HFFc6 (cell line): ENCODE measurements around the gene MED1. TPM values are rescaled to one million over a fixed set of nuclear protein-coding genes. Genes with fewer than 3 reads are reported as not detected.

Experiments used
- DNase-seq: peaks from one replicate; pipeline ENCODE4 v3.0.0-alpha.2; 2018
- H3K27ac Mint-ChIP-seq: 2 replicates; pipeline ENCODE4 v1.8.0; 2020; ENCODE audit warnings: mild to moderate bottlenecking, mixed read lengths
- H3K27me3 Mint-ChIP-seq: 2 replicates; pipeline ENCODE4 v1.8.0; 2021; ENCODE audit warnings: mild to moderate bottlenecking, moderate library complexity, mixed read lengths; ENCODE audit not compliant: insufficient read depth
- H3K36me3 Mint-ChIP-seq: 2 replicates; pipeline ENCODE4 v1.8.0; 2021; ENCODE audit warnings: low read depth, mixed read lengths
- H3K4me1 Mint-ChIP-seq: 2 replicates; pipeline ENCODE4 v1.8.0; 2020; ENCODE audit warnings: low read depth, mixed read lengths
- H3K4me3 Mint-ChIP-seq: 2 replicates; pipeline ENCODE4 v1.8.0; 2020; ENCODE audit warnings: mild to moderate bottlenecking, moderate library complexity, mixed read lengths
- H3K9me3 Mint-ChIP-seq: 2 replicates; pipeline ENCODE4 v1.8.0; 2020; ENCODE audit warnings: mild to moderate bottlenecking, mixed read lengths
- total RNA-seq, 6 experiments: library from RNA; stranded (reverse); fragmentation: NEBNext Ultra II Directional; extraction: Animal tissue kit (Norgen Biotek cat#: 25700); gene quantifications; 2 replicates in 1 of 6; 3 replicates in 5 of 6; pipeline ENCODE4 v1.2.3, GENCODE V29; 2021
- TF ChIP-seq, protein P1 (sequence below): fragments of 200-600 bp; sonication (generic); IDR thresholded peaks from 2 replicates; pipeline ENCODE4 v1.5.0; 2021; ENCODE audit warnings: antibody characterized with exemption, mild to moderate bottlenecking

The MED1 gene
- total RNA-seq, 6 experiments from 2014 or later: 35.7 to 40.8 (median 38.5) TPM

DNA sequence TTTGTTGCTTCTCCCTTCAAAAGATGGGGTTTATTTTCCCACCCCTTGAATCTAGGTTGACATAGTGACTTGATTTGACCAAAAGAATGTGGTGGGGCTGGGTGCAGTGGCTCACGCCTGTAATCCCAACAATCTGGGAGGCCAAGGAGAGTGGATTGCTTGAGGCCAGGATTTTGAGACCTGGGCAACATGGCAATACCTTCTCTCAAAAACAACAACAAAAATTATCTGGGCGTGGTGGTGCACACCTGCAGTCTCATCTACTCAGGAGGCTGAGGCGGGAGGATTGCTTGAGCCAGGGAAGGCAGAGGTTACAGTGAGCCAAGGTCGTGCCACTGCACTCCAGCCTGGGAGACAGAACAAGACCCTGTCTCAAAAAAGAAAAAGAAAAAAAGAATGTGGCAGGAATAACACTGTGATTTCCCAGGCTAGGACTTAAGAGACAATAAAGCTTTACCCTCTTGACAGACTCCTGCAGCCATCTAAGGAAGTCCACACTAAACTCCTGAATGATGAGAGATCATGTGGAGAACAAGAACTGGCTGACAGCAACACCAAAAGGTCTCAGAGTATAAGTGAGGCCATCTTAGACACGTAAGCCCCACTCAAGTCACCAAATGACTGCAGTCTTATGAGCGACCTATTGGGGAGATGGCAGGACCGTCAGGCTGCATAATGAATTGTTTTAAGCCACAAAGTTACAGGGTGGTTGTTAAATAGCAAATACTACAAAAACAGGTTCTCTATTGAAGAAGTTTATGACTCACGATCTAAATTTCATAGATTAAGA, 86.6 kb downstream of the MED1 start:
- no peaks in the 10 kb centered on the region for H3K36me3 Mint-ChIP-seq
- no peaks in the 10 kb centered on the region; the same call in 1 of the 2 replicates for H3K27me3 Mint-ChIP-seq
- DNase-seq: no peak
- TF ChIP-seq, protein P1, sequence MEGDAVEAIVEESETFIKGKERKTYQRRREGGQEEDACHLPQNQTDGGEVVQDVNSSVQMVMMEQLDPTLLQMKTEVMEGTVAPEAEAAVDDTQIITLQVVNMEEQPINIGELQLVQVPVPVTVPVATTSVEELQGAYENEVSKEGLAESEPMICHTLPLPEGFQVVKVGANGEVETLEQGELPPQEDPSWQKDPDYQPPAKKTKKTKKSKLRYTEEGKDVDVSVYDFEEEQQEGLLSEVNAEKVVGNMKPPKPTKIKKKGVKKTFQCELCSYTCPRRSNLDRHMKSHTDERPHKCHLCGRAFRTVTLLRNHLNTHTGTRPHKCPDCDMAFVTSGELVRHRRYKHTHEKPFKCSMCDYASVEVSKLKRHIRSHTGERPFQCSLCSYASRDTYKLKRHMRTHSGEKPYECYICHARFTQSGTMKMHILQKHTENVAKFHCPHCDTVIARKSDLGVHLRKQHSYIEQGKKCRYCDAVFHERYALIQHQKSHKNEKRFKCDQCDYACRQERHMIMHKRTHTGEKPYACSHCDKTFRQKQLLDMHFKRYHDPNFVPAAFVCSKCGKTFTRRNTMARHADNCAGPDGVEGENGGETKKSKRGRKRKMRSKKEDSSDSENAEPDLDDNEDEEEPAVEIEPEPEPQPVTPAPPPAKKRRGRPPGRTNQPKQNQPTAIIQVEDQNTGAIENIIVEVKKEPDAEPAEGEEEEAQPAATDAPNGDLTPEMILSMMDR: no peak
- H3K4me1 Mint-ChIP-seq: peaks cover 26% of the 10 kb centered on the region
- peak overlapping the region; percentile 74; the same call in 1 of the 2 replicates for H3K27ac Mint-ChIP-seq
- peak overlapping the region; percentile 76 for H3K4me3 Mint-ChIP-seq
- no peaks in the 10 kb centered on the region for H3K9me3 Mint-ChIP-seq

DNA sequence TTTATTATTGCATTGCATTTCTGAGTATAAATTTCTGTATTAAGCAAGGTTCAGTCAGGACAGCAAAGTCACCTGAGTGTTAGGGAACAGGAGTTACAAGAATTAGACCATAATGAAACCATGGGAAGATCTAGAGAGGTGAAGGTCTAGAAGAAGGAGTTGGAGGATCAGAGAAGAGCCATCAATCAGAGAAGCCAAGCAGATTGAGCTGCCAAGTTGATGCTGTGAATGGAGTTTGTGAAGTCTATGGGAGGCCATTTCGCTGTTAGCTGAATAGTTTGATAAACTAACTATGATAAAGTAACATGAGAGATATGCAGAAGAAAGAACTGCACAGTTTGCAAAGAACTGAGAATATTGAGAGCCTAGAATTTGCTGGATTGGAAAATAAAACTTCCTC, 90.0 kb downstream of the MED1 start:
- no peak overlapping the region for H3K27ac Mint-ChIP-seq
- H3K9me3 Mint-ChIP-seq: no peaks in the 10 kb centered on the region
- no peak for DNase-seq
- H3K4me1 Mint-ChIP-seq: peaks cover 20% of the 10 kb centered on the region
- no peaks in the 10 kb centered on the region for H3K36me3 Mint-ChIP-seq
- H3K27me3 Mint-ChIP-seq: no peaks in the 10 kb centered on the region; the same call in 1 of the 2 replicates
- TF ChIP-seq, protein P1: no peak
- no peak overlapping the region for H3K4me3 Mint-ChIP-seq

DNA sequence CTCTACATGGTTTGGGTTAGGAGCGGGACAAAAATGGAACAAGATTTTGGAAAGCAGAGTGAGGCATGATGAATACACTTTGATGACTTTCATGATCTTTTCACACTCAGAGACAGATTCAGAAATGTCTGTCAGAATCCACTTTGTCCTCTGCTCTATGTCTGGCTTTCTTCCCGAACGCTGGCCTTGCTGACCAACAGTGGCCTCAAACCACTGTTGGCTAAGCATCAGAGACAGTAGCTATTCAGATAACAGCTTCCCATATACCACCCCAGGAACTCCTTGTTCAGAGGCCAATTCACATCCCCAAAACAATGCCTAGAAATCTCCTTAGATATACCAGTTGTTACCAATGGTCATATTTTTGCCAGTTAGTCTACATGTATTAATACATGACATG, 90.5 kb downstream of the MED1 start:
- TF ChIP-seq, protein P1: no peak
- DNase-seq: no peak
- H3K27me3 Mint-ChIP-seq: no peaks in the 10 kb centered on the region; the same call in 1 of the 2 replicates
- H3K27ac Mint-ChIP-seq: no peak overlapping the region
- H3K9me3 Mint-ChIP-seq: no peaks in the 10 kb centered on the region
- H3K4me3 Mint-ChIP-seq: no peak overlapping the region
- H3K4me1 Mint-ChIP-seq: peaks cover 15% of the 10 kb centered on the region
- no peaks in the 10 kb centered on the region for H3K36me3 Mint-ChIP-seq

DNA sequence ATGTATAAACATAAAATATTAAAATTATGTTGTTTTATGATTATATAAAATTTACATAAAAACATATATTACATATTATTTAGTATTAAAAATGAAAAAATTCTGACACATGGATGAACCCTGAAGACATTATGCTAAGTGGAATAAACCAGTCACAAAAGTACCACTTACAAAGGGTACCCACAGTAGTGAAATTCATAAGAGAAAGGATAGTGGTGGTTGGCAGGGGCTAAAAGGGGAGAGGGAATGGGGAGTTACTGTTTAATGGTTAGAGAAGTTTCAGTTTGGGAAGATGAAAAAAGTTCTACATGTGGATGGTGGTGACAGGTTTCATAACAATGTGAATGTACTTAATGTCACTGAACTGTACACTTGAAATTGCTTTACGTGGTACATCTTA, 91.1 kb downstream of the MED1 start:
- Mint-ChIP-seq H3K27ac (no peak overlapping the region), H3K4me1 (peaks cover 9% of the 10 kb centered on the region), H3K9me3 (no peaks in the 10 kb centered on the region), H3K4me3 (no peak overlapping the region), H3K36me3 (no peaks in the 10 kb centered on the region), H3K27me3 (no peaks in the 10 kb centered on the region; the same call in 1 of the 2 replicates)
- TF ChIP-seq, protein P1: no peak
- no peak for DNase-seq

DNA sequence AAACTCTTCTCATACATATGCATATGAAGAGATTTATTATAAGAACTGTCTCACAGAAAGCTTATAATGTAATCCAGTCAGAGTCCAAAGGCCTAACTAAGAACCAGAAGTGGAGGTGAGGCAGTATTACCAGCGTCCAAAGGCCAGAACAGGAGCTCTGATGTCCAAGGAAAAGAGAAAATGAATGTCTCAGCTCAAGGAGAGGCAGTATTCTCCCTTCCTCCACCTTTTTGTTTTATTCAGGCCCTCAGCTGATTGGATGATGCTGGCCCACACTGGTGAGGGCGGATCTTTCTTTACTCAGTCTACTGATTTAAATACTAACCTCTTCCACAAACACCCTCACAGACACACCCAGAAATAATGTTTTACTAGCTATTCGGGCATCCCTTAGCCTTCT, 93.1 kb downstream of the MED1 start:
- TF ChIP-seq, protein P1: no peak
- Mint-ChIP-seq H3K27ac (no peak overlapping the region), H3K36me3 (no peaks in the 10 kb centered on the region), H3K27me3 (no peaks in the 10 kb centered on the region), H3K9me3 (no peaks in the 10 kb centered on the region), H3K4me1 (no peaks in the 10 kb centered on the region), H3K4me3 (no peak overlapping the region)
- DNase-seq: no peak
